GM12878 (cell line): Measurements from ENCODE around the gene HTRA3. TPM values are rescaled to one million over a fixed set of nuclear protein-coding genes. Genes with fewer than 3 reads are reported as not detected.

ENCODE experiments used
- ATAC-seq: fragments of 200-7000 bp; cut with Tn5 transposase; 3 replicates; pipeline ENCODE4 v1.9.1; 2020; ENCODE audit warnings: mild to moderate bottlenecking, moderate library complexity
- BruUV-seq: library from RNA; stranded (reverse); fragments of 400-500 nt; replicated peaks from 2 replicates; lab custom pipeline; 2021; lab: Mats Ljungman, UMichigan
- CTCF ChIA-PET: fragments of 300-600 bp; sonication (Branson Sonifier 250); formaldehyde crosslinking; extraction: SDS; loops from one replicate; lab custom pipeline; 2021; ENCODE audit warnings: inconsistent platforms; lab: Yijun Ruan, JAX
- POLR2A ChIA-PET: fragments of 350-600 bp; formaldehyde crosslinking; extraction: SDS; loops from one replicate; lab custom pipeline; 2021; ENCODE audit warnings: inconsistent platforms; lab: Charles Lee
- RAD21 ChIA-PET: fragments of 300-600 bp; sonication (Branson Sonifier 250); formaldehyde crosslinking; loops from one replicate; lab custom pipeline; 2023; ENCODE audit warnings: antibody characterized with exemption; ENCODE audit not compliant: unreplicated experiment; lab: Charles Lee
- SMC1A ChIA-PET: fragments of 300-600 bp; sonication (Branson Sonifier 250); formaldehyde crosslinking; loops from one replicate; lab custom pipeline; 2023; ENCODE audit not compliant: unreplicated experiment, uncharacterized antibody; lab: Charles Lee
- DNase-seq: peaks from one replicate; pipeline ENCODE4 v3.0.0-alpha.2; 2011; ENCODE audit warnings: low read depth, low spot score
- FAIRE-seq: peaks from 3 replicates; lab custom pipeline; 2011; peaks lifted over from hg19 to GRCh38; lab: Jason Lieb, UNC
- H2AFZ ChIP-seq: 2 replicates; pipeline ENCODE4 v1.6.0; 2011; ENCODE audit warnings: low read depth, low read length, control low read depth; ENCODE audit not compliant: control insufficient read depth
- H3K27ac ChIP-seq: 2 replicates; pipeline ENCODE4 v1.5.1; 2011; ENCODE audit warnings: control low read depth; ENCODE audit not compliant: control insufficient read depth, insufficient read depth
- H3K27me3 ChIP-seq, 2 experiments: replicated peaks in 1 of 2; 2 replicates each; pipeline versions ENCODE4 v1.6.0 to v1.6.1; 2011; ENCODE audit warnings: low read length in 1 of 2; ENCODE audit not compliant: control insufficient read depth in 2 of 2, insufficient read depth in 2 of 2
- H3K36me3 ChIP-seq, 2 experiments: 2 replicates each; pipeline ENCODE4 v1.5.1; 2011; ENCODE audit warnings: low read length in 1 of 2; ENCODE audit not compliant: control insufficient read depth in 2 of 2, insufficient read depth in 2 of 2
- H3K4me1 ChIP-seq: 2 replicates; pipeline ENCODE4 v1.6.1; 2011; ENCODE audit warnings: mild to moderate bottlenecking, low read length, moderate library complexity, mixed read lengths; ENCODE audit not compliant: control insufficient read depth, insufficient read depth
- H3K4me2 ChIP-seq: 2 replicates; pipeline ENCODE4 v1.6.0; 2011; ENCODE audit warnings: control low read depth; ENCODE audit not compliant: control insufficient read depth, insufficient read depth
- H3K4me3 ChIP-seq: fragments of 200-600 bp; sonication (generic); 2 replicates; pipeline ENCODE4 v1.5.1; 2016
- H3K79me2 ChIP-seq: 2 replicates; pipeline ENCODE4 v1.6.0; 2011; ENCODE audit warnings: low read length; ENCODE audit not compliant: control insufficient read depth, insufficient read depth
- H3K9ac ChIP-seq: 2 replicates; pipeline ENCODE4 v1.8.0; 2011; ENCODE audit warnings: low read length, control low read depth, mixed read lengths; ENCODE audit not compliant: control insufficient read depth, insufficient read depth
- H3K9me3 ChIP-seq: replicated peaks from 3 replicates; pipeline ENCODE4 v1.5.1; 2011; ENCODE audit warnings: mild to moderate bottlenecking, low read length; ENCODE audit not compliant: control insufficient read depth, insufficient read depth
- H4K20me1 ChIP-seq: 2 replicates; pipeline ENCODE4 v1.6.0; 2011; ENCODE audit not compliant: control insufficient read depth, insufficient read depth
- CBX5 ChIP-seq: sonication (generic); IDR thresholded peaks from 2 replicates; pipeline ENCODE4 v1.6.1; 2016; ENCODE audit warnings: low read depth, moderate library complexity, mild to moderate bottlenecking, inconsistent platforms
- CUX1 ChIP-seq: IDR thresholded peaks from 2 replicates; pipeline ENCODE4 v1.6.1; 2012; ENCODE audit warnings: improper control_type of control experiment, low read depth, low read length; ENCODE audit not compliant: insufficient replicate concordance
- E2F8 ChIP-seq: fragments of 450-650 bp; IDR thresholded peaks from 2 replicates; pipeline ENCODE4 v1.6.1; 2018; ENCODE audit warnings: mild to moderate bottlenecking, low read depth, moderate library complexity; ENCODE audit not compliant: partially characterized antibody
- EED ChIP-seq: sonication (generic); IDR thresholded peaks from 2 replicates; pipeline ENCODE4 v1.6.1; 2016; ENCODE audit warnings: antibody characterized with exemption, low read depth
- ESRRA ChIP-seq: IDR thresholded peaks from 2 replicates; pipeline ENCODE4 v1.6.1; 2012; ENCODE audit warnings: mild to moderate bottlenecking, low read length, improper control_type of control experiment
- HDGF ChIP-seq: fragments of 450-650 bp; IDR thresholded peaks from 2 replicates; pipeline ENCODE4 v1.6.1; 2016; ENCODE audit warnings: antibody characterized with exemption
- MEF2B ChIP-seq: fragments of 450-650 bp; IDR thresholded peaks from 2 replicates; pipeline ENCODE4 v1.6.1; 2018; ENCODE audit warnings: mild to moderate bottlenecking, moderate library complexity; ENCODE audit not compliant: partially characterized antibody, poor library complexity, severe bottlenecking
- MTA3 ChIP-seq: IDR thresholded peaks from 2 replicates; pipeline ENCODE4 v1.6.1; 2012; ENCODE audit warnings: low read length, inconsistent platforms, borderline replicate concordance
- NFIC ChIP-seq: IDR thresholded peaks from 2 replicates; pipeline ENCODE4 v1.6.1; 2012; ENCODE audit warnings: low read depth, mild to moderate bottlenecking, inconsistent platforms, low read length, moderate library complexity
- NR2F1 ChIP-seq: fragments of 450-650 bp; conservative IDR thresholded peaks from 2 replicates; pipeline ENCODE4 v1.6.1; 2017; ENCODE audit warnings: mild to moderate bottlenecking
- RCOR1 ChIP-seq: conservative IDR thresholded peaks from 2 replicates; pipeline ENCODE4 v1.6.1; 2012; ENCODE audit warnings: low read depth, low read length, improper control_type of control experiment
- RUNX3 ChIP-seq: IDR thresholded peaks from 2 replicates; pipeline ENCODE4 v1.6.1; 2012; ENCODE audit warnings: low read length, inconsistent platforms
- WGBS: methylation state at CpG from one replicate; pipeline ENCODE4 v1.1.6; 2016; ENCODE audit warnings: low lambda C conversion rate; ENCODE audit not compliant: insufficient replicate concordance, insufficient coverage; ENCODE audit errors: missing lambda C conversion rate; 5-methylcytosine and 5-hydroxymethylcytosine counted together
- in situ Hi-C: fragments of 300-500 bp; cut with MboI; formaldehyde crosslinking; loops from 9 replicates; pipeline ENCODE4 v1.14.3; 2018; ENCODE audit warnings: mixed read lengths
- intact Hi-C: fragments of 100-400 bp; cut with micrococcal nuclease; formaldehyde crosslinking; loops from one replicate; pipeline ENCODE4 v1.14.2; 2022; ENCODE audit not compliant: unreplicated experiment
- polyA plus RNA-seq, 11 experiments: library from polyadenylated mRNA; depleted of rRNA in 4 of 11; unstranded in 6 of 11; stranded (reverse) in 5 of 11; fragments of >200 nt; fragmentation: Nextera tagmentation in 4 of 11; fragmentation: Illumina TruSeq in 1 of 11; extraction: Ambion mirVana in 4 of 11; extraction: Trizol in 1 of 11; gene quantifications; 1 replicate in 1 of 11; 2 replicates in 10 of 11; pipeline versions ENCODE4 v1.2.1 to v1.2.3, GENCODE V29; 2011 to 2016; ENCODE audit warnings: inconsistent platforms in 2 of 11, missing spikeins in 2 of 11, low read depth in 1 of 11
- total RNA-seq, 4 experiments: library from RNA; depleted of rRNA in 3 of 4; stranded (reverse); fragments of >200 nt in 3 of 4; fragmentation: Illumina TruSeq in 1 of 4; extraction: Trizol in 1 of 4; gene quantifications; 2 replicates each; pipeline versions ENCODE4 v1.2.1 to v1.2.3, GENCODE V29; 2013 to 2021
- TF ChIP-seq, protein P1 (sequence below): fragments of 450-650 bp; conservative IDR thresholded peaks from 2 replicates; pipeline ENCODE4 v1.6.1; 2017; ENCODE audit warnings: mild to moderate bottlenecking, moderate library complexity
- TF ChIP-seq, protein P2 (sequence below): fragments of 450-650 bp; IDR thresholded peaks from 2 replicates; pipeline ENCODE4 v1.6.1; 2016; ENCODE audit warnings: mild to moderate bottlenecking

The HTRA3 gene
- total and polyA plus RNA-seq, 10 of the 15 experiments (the other 5 are each of a cell fraction or from before 2014, with no cell fraction given) = 0.04 to 1.2 (median 0.08) TPM; not detected in 7

DNA sequence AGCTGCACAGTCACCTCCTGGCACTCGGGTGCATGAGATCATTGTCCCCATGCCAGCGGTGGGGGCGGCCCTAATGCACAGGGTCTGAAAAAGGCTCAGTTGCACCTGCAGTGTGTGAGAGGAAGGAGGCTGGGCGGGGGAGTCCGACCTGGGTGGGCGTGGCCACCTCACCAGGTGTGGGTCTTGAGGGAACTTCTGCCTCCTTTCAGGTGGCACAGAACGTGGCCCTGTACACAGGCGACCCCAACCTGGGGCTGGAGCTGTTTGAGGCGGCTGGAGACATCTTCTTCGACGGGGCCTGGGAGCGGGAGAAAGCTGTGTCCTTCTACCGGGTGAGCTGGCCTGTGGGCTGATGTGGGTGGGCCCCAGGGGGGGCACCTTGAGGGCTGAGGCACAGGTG, 34.3 kb upstream of the HTRA3 start:
- Histone ChIP-seq H3K9me3 (no peaks in the 10 kb centered on the region), H3K36me3 (peaks cover 8 to 24% of the 10 kb centered on the region in 2 experiments), H3K79me2 (peaks cover 3% of the 10 kb centered on the region; the same call in 1 of the 2 replicates), H3K27ac (no peak overlapping the region), H3K4me1 (peaks cover 9% of the 10 kb centered on the region), H3K4me2 (no peak overlapping the region), H3K4me3 (no peak overlapping the region), H3K27me3 (no peaks in the 10 kb centered on the region), H4K20me1 (no peaks in the 10 kb centered on the region), H3K9ac (no peak overlapping the region), H2AFZ (no peak overlapping the region)
- ChIA-PET CTCF (interaction anchor here (1.2 kb wide), 1 partner anchor 58 kb away, joined by 5 read pairs; no protein-coding TSS in a partner anchor), RAD21 (interaction anchor here (1.9 kb wide), 1 partner anchor 58 kb away, joined by 5 read pairs; no protein-coding TSS in a partner anchor), SMC1A (interaction anchor here (0.6 to 1.4 kb wide), 2 partner anchors 34 to 59 kb away, joined by 3 read pairs; no protein-coding TSS in a partner anchor), POLR2A (no interaction called here)
- FAIRE-seq (no peak), DNase-seq (no peak), ATAC-seq (no peak)
- no TSS peak for BruUV-seq
- TF ChIP-seq NFIC (no peak), HDGF (no peak), RUNX3 (no peak), RCOR1 (no peak), CUX1 (no peak), MEF2B (no peak), NR2F1 (no peak), EED (no peak), MTA3 (no peak), CBX5 (no peak), ESRRA (no peak), E2F8 (no peak)
- TF ChIP-seq, protein P1, sequence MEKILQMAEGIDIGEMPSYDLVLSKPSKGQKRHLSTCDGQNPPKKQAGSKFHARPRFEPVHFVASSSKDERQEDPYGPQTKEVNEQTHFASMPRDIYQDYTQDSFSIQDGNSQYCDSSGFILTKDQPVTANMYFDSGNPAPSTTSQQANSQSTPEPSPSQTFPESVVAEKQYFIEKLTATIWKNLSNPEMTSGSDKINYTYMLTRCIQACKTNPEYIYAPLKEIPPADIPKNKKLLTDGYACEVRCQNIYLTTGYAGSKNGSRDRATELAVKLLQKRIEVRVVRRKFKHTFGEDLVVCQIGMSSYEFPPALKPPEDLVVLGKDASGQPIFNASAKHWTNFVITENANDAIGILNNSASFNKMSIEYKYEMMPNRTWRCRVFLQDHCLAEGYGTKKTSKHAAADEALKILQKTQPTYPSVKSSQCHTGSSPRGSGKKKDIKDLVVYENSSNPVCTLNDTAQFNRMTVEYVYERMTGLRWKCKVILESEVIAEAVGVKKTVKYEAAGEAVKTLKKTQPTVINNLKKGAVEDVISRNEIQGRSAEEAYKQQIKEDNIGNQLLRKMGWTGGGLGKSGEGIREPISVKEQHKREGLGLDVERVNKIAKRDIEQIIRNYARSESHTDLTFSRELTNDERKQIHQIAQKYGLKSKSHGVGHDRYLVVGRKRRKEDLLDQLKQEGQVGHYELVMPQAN = no peak
- TF ChIP-seq, protein P2, sequence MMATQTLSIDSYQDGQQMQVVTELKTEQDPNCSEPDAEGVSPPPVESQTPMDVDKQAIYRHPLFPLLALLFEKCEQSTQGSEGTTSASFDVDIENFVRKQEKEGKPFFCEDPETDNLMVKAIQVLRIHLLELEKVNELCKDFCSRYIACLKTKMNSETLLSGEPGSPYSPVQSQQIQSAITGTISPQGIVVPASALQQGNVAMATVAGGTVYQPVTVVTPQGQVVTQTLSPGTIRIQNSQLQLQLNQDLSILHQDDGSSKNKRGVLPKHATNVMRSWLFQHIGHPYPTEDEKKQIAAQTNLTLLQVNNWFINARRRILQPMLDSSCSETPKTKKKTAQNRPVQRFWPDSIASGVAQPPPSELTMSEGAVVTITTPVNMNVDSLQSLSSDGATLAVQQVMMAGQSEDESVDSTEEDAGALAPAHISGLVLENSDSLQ = no peak
- 77% methylated on average over 8 of the region's 13 CpGs for WGBS
- in situ Hi-C loops (no loop called here), intact Hi-C loops (no loop called here)
